CD4-positive, alpha-beta T cell treated with Interleukin-6 for 4 hours (primary cell): Measurements from ENCODE around the gene CMTR1.

Experiments
- DNase-seq: peaks from one replicate; pipeline ENCODE4 v3.0.0-alpha.2; 2020; ENCODE audit warnings: mixed read lengths

CMTR1 gene

DNA sequence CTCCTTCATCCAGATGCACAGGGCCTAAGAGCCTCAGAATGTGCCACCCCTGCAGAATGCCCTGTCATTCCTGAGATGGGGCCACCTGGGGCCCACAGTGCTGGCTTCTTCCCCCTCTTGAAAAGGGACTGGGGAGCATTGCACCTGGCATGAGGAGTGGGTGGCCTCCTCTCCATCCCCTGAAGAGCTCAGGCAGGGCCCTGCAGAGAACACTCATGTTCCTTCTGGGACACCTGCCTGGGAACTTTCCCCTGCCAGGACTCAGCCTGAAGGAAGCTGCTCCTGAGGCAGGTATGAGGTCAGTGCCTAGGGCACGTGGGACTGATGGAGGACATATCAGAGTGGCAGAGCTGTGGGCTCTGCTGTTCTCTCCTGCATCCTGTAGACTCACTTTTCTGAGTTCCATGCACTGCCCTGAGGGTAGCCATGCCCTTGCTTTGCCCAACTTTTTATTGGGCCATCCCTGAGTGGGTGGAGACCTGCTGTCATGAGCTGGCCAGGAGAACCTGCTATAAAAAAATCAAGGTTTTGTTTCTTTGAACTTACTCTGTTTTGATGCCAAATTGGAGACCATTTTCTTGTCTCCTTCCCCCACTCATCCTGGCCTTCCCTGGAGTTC lies 47.2 kb downstream of the CMTR1 start:
- DNase-seq: no peak

DNA sequence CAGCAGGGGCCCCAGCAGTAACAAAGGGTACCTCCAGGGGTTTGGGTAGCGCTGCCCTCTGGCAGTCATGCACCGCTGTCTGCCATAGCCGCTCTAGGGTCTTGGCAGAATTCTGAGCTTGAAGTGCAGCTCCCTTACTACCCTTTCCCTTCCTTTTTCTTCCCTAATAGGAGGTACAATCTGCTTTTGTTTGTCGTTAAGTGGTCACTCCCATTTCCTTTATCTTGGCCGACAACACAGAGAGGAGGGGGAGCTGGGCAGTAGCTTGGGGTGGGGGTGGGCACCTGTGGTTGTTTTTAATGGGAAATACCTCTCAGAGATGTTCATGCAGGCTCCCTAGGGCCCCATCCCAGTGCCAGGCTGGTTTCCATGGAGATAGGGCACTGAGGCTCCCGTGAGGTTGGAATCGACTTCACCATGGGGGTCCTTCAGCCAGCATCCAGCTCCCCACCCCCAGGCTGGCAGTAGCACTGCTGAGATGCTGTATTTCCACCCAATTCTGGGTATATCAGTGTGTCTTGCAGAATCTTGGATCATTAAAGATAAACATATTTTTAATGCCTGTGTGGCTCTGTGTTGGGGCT lies 48.0 kb downstream of the CMTR1 start:
- no peak for DNase-seq

DNA sequence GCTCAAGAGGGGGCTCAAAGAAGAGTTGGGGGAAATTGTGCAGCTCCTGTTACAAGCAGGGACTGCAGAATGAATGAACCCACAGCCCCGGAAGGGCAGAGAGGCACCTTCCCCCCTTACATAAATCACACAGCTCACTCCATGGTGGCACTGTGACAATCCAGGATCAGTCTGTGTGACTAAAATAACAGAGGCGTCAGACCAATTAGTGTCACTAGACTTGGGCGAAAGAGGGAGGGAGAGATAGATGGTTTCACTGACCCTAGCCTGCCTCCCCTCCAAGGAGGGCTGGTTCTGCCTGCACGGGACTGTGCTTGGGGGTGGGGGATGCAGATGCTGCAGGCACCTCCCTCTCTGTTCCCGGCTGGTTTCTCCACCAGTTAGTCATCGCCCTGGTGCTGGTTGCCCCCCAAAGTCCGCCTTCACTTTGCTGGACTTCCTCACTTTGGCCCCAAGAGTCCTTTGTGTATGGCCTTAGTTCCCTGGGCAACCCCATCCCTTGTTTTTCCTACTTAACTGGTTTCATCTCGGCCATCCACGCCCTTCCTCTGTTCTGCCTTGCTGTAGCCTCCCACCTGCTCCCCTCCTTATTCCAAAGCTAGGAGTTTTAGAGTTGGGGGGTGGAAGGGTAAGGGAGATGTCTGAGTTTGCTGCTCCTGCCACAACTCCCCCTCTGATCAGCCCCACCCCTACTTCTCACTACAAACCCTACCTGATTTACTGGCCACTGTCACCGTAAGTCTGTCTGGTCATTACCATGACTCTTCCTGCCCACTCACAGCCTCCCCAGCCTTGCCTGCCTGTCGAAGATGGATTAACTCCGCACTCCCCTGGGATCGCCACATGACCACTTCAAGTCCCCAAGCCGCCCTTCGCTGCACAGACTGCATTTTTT lies 48.9 kb downstream of the CMTR1 start:
- DNase-seq: no peak

DNA sequence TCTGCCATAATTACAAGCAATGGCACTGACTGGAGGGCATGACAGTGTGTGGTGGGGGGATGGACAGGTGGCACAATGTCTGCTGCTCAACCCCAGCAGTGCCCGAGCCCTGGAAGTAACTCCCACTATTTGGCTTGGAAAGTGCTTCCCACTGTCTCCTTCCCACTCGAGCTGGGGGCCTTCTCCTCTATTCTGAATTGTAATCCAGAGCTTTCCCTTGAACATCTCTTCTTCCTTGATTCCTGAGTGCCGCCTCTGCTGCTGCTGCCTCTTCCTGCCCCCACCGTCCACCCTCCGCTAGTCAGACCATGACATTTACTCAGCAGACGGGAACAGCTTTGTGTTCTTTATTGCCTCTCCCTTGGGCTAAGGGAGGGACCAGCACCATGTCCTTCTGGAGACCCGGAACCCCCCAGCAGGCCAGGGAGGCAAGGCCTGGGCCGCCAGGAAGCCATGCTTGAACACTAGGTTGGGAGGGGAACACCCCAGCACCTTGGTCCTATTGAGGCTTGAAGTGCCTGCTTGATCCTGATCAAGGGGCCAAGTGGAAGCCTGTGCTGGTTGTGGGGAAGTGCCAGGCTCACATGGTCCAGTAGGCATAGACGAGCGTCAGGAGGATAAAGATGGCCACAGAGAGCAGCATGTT lies 49.7 kb downstream of the CMTR1 start:
- DNase-seq: no peak

DNA sequence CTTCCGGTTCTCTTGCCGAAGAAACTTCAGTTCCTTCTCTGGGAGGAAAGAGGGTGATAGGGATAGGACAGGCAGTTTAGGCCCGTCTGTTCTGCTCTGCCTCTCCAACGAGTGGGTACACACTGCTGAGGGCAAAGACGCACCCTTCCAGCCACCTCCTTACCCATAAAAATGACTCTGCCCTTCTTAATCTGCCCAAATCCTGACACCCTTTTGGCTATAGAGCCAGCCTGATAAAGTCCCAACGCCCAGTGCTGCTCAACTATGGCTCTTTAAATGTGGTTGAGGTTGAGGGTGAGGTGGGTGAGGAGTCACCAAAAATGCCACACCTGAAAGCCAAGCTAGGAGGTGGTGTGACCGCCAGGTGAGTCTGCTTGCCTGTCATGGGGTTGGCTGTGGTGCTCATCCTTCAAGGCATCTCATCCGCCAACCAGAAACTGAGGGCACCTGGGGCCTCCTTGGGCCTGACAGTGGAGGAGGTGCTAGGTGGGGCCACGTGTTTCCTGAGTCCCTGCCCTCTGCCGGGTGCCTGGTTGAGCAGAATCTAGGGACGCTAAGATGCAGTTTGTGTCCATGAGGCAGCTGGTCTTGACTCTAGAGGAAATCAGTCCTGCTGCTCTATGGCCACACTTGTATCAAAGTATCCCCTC lies 50.4 kb downstream of the CMTR1 start:
- no peak for DNase-seq

DNA sequence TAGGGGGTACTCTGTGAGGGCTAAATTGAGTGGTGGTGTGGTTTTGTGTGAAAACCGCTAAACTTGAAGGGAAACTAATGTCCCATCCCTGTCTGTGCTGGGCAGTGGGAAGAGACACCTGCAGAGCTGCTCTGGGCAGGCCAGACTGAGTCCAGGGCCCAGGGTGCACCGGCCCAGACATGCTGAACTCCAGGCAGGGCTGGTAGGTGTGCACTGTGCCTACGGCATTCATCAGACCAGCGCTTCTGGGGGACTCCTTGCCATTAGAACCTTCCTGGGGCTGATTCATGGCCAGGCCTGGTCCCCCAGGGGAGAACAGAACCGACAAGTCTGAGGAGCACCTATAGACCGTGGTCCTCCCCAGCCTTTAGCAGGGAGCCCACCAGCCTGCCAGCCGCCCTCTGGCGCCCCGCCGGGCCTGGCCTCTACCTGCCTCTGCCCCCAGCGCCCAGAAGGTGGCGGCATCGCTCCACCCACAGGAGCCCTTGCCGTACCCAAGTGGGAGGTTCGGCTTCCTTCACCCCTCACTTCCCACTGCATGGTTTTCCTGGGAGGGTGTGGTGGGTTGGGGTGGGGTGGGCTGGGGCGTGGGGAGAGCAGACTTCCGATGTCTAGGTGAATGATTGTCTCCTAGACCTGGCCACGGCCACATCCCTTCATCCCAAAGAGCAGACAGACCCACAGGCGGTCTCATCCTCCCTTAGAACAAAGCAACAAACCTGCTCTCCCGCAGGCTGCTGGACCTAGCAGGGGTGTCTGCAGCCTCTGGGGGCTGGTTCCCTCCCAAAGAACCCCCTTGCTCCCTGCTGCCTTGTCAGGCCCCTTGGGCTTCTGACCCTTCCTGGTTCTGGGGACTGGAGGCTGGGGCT lies 51.1 kb downstream of the CMTR1 start:
- DNase-seq: peak; percentile 83

DNA sequence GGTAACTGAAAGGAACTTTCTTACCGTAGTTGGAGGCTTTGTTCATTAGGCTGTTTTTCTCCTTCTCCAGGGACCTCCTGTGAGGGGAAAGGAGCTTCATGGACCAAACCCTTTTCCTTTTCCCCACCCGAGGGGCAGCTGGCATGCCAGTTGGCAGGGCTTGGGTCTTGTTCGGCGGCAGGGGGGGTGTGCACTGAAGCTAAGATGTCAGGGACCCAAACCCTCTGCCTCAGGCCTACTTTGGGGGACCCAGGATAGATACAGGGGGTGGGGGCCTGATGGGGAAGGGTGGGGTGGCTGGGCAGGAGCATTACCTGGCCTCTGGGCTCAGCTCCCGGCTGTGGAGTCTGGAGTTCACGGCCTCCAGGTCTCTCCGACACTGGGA lies 51.8 kb downstream of the CMTR1 start:
- no peak for DNase-seq

DNA sequence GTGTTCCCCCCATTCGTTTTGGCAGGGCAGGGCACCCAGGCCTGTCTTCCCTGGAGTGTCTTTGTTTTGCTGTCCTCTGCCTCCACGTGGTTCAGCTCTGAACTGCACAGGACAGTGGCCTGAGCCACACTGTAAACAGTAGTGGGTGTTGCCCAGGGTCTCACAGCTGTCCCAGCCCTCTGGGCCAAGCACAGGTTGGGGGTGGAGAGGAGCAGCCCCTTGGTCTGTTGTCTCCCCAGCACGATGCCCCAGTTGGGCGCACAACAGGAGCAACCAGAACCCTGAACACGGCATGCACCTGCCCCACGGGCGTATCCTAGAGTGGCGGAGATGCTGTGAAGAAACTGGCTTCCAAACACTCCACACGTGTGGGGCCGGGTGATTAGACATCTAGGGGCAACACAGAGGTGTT lies 52.3 kb downstream of the CMTR1 start:
- no peak for DNase-seq

DNA sequence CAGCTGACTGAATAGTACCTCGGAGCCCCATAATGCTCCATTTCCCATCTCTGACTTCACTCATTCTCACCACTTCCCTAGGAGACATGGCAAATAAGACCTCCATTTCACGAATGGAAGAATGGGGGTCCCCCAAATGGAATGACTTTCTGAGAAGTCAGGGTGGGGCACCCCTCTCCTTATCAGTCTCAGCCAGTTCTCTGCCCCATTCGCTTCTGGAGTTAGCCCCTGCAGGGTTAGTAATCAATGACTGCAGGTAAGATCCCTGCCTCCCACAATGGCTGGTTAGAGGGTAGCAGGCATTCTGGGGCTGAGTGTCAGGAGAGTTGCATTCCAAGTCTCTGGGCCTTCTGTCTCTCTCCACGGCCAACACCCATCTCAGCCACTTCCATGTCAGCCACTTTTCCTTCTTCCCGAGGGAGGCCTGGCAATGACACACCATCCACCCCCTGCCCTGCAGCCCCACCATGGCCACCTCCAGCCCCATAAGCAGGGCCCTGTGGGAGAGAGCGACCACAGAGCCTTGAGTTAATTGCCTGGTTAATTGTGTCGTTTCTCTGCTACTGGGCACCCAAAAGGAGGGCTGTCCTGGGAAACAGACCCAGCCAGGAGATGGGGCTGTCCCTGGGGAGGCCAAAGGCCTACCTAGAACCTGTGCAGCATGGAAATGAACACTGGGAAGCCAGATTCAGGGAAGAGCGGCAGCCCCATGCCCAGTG lies 53.3 kb downstream of the CMTR1 start:
- no peak for DNase-seq

DNA sequence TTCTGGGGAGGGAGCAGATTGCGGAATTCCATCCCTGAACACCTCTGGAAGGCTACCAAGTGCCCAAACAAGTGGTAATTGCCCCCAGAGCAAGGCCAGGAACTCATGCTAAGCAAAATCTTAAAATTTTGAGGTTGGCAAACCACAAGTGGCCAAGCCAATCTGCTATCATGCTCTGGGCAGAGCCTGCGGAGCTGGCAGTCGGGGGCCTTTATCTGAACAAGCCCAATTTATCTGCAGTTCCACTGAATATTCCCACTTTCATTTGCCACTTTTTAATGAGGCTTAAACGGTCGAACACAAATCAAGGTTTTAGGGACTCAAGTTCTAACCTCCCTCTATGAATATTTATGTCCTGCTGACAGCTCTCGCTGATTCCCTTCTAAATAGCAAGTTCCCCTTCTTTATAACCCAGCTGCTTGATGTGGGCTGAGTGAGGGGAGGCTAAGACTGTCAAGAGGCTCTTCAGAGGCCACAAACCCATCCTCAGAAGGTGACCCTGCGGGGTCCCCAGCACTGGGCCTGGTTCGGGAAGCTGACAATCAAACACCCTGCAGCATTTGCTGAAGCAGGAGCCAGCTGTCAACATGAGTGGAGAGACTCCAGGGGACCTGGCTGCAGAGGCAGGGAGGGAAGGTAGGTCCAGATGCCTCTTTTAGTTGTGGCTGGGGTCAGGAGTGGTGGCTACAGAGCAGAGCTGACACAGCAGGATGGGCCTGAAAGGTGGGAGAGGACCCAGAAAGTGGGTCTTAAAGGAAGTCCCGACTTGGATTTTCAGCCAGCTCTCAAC lies 54.8 kb downstream of the CMTR1 start:
- no peak for DNase-seq

DNA sequence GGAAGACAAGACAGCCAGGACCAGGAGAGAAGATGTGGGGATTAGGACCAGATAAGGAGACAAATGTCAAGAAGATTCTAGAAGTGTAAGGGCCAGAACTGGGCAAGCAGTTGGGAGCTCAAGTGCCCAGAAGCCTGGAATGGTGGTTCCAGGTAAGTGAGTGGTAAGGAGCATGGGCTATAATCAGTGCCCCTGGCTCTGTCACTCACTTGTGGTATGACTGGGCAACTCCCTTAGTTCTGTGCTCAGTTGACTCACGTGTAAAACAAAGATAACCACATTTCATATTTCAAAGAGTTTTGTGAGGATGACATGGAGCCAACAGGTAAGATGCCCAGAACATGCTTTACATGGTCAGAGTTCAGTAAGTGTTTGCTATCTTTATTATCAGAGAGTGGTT lies 55.5 kb downstream of the CMTR1 start:
- peak; percentile 26 for DNase-seq

DNA sequence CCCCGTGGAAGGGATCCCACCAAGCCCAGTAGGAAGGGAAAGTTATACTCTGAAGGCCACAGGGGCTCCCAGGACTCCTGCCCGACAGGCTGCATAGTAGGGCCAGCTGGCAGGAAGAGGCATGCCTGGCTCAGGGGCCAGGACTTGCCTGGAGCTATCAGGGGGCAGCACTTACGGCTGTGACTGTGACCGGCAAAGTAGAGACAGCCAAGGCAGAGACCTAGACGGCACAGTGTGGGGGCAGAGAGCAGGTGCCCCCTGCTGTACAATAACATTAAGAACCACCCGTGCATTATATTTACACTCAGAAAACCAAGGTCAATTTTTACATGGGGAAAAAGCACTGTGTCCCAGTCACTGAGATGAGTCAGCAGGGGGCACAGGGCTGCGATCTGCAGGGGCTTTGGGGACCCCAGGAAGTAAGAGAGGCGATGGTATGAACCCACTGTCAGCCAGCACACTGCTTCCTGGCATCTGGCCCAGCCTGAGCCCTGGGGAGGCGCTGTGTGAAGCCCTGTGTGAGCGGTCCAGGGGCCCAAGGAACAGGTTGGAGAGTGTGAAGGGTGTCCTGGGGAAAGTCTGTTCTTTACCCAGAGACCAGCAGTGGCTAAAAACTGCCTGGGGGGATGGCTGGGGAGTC lies 56.8 kb downstream of the CMTR1 start:
- DNase-seq: peak; percentile 61

DNA sequence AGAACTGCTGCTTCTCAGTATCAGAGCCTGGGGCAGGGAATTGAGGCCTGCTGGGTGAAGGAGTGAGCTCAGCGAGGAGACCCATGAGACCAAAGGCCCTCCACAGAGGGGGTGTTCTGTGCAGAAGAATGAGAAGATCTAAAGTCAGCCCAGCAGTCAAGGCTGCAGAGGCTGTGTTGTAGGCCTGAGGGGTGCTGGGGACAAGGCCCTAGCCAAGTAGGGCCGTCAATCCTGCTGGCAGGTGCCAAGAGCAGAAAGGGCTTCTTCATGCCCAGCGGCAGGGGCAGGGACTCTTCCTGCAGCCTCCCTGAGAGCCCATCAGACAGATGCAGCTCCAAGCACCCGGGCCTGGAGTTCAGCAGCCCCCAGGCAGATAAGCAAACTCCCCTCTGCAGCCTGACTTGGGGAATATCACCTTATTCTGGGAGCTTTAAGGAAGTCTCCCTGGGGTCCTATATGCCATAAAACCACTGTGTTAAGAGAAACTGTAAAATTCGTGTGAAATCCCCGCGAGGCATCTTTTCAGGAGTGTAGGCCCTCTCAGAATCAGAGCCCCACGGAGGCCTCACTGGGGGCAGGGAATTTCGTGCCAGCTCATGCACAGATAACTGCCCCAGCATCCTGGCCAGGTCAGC lies 57.6 kb downstream of the CMTR1 start:
- DNase-seq: no peak

DNA sequence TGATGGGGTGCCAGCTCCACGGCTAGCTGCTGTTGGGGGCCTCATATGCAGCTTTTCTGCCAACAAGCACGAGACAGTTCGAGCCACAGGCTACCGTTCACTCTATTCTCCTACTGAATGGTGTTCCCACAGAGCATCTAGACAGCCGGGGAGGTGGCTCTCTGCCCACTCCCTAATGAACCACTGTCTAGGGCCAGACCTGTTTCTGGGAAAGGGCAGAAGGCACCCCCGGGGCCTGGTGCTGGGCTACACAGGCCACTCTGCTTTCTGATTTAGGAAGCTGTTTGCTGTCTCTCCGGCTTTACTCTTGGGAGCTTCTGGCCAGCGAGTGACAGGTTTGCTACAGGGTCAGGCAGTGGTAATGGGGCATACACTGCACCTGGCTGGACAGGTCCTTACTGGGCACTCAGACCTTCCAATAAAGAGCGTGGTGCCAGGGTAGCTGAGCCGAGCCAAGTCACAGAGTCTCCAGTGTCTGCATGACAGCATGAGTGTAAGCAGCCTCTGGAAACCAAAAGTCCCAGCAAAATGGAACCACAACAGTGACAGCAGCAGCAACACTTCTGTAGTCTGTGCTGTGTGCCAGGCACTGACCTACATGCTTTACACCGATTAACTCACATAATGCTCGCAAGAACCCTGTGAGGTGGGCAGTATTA lies 58.3 kb downstream of the CMTR1 start:
- DNase-seq: no peak

DNA sequence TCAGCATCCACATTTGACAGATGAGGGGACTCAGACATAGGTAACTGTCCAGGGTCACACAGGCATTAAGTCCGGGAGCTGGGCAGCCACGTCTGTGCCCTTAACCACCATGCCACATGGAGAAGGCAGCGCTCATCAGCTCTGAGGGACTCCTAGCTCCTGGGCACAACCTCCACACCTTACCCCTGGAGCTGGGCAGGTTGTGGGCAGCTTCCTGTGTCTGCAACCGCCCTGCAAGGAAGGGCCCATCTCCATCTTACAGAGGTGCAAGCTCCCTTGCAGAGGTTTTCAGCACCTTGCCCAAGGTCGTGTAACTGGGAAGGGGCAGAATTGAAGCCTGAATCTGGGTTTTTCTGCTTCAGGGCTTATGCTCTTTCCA lies 58.8 kb downstream of the CMTR1 start:
- DNase-seq: no peak

DNA sequence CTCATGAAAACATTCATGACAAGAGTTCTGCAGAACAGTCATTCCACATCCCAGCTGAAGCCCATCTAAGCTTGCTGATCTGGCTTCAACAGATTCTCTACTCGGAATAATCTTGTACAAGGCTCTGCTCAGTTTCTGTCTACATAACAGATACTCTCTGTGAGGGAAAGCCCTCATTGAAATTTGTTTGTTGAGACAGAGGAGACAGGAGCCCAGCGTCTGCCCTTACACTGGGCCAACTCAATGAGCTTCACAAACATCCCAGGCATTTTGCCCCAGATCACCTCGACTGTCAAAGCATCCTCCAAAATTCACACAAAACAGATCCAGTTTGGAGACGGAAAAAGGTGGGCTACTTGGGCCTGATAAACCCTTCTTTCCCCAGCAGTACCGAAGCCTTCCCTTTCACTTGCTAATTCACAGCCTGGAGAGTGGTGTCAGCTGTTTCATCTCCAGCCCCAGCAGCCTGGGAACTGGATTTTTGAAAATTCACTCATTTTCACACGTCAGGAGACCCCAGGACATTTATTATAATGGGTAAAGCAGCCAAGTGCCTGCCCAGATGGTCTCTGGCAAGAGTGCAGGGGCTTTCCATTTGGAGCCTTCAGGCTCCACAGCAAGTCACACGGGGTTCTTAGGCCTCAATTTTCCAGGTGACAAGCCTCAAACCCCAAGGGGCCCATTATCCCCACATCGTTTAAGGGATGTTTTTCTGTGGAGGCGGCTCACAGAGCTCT lies 59.4 kb downstream of the CMTR1 start:
- no peak for DNase-seq

DNA sequence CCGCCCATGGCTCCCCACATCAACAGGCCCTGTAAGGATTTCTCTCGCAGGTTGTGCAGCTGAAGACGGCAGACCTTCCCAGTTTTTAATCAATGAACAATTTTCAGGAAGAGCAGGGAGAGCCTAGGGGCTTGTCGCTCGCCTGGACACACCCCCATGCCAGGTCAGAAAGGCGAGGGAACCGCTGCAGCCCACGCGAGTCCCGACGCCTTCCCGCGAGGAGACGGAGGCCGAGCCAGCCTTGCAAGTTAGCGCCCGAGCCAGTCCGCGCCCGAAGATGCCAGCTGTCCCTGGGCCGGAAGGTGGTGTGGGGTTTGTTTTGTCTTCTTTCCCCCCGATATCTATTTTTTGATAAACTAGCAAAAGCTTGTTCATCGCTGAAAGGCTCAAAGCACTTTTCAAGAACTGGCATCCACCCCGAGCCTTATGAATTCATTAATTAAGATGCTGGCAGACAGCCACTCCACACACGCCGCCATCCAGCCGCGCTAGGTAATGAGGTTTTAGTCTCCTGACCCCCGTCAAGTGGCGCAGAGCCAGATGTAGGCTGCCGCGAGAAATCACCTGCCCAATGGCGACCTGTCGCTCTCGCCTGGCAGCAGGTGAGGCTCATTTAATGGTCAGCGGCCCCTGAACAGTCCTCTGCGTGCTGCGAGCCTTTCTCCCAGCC lies 60.1 kb downstream of the CMTR1 start:
- DNase-seq: no peak

DNA sequence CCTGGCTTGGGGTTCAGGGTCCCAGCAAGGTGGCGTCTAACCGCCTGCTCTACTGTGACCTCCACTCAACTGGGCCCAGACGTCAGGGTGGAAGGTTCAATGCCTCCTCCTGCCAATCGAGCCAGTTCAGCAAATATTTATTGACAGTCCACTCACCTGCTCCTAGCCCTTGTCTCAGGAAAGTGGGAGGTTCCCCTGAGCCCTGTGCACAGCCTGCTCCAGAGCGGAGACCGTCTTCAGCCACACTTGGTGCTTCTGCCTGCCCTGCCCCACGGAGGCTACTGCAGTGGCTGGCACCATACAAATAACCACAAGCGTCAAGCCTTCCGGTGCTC lies 60.6 kb downstream of the CMTR1 start:
- no peak for DNase-seq
